ENCODE measurements around the gene SURF6. TPM values are rescaled to one million over a fixed set of nuclear protein-coding genes. Genes with fewer than 3 reads are reported as not detected.

The SURF6 gene
- total RNA-seq, 2 experiments from 2014 or later = 15.1 to 15.9 TPM

DNA sequence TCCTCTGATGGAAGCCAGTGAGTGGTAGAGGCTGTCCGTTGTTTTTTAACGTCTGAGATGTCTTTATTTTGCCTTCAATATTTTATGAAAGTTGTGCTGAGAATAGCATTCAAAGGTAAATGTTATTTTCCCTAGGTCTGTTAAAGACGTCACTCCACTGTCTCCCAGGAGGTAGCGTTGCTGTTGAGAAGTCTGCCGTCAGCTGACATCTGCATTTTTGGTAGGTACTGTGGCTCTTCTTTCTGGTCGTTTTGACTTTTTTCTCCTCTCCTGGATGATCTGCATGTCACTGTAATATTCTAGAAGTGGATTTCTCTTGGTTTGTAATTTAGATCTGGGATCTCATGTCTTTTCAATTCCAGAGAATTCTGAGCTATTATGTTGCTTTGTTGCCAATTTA, 26.4 kb downstream of the SURF6 start:
- no peak overlapping the region for H3K4me3 ChIP-seq (ENCODE audit: low read length)
- no peaks in the 10 kb centered on the region for H3K9me3 ChIP-seq (ENCODE audit: control insufficient read depth in 1 of 2, insufficient read depth in 1 of 2, low read length in 2 of 2)
- TF ChIP-seq, protein P1, sequence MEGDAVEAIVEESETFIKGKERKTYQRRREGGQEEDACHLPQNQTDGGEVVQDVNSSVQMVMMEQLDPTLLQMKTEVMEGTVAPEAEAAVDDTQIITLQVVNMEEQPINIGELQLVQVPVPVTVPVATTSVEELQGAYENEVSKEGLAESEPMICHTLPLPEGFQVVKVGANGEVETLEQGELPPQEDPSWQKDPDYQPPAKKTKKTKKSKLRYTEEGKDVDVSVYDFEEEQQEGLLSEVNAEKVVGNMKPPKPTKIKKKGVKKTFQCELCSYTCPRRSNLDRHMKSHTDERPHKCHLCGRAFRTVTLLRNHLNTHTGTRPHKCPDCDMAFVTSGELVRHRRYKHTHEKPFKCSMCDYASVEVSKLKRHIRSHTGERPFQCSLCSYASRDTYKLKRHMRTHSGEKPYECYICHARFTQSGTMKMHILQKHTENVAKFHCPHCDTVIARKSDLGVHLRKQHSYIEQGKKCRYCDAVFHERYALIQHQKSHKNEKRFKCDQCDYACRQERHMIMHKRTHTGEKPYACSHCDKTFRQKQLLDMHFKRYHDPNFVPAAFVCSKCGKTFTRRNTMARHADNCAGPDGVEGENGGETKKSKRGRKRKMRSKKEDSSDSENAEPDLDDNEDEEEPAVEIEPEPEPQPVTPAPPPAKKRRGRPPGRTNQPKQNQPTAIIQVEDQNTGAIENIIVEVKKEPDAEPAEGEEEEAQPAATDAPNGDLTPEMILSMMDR (IDR thresholded peaks at IDR 0.05) = no peak
- H3K9me3 Mint-ChIP-seq = no peaks in the 10 kb centered on the region
- DNase-seq (no peak), ATAC-seq (ENCODE audit: poor library complexity) (no peak)
- no peaks in the 10 kb centered on the region for H3K27me3 ChIP-seq (ENCODE audit: control insufficient read depth in 1 of 2, insufficient read depth in 2 of 2, low read length in 2 of 2)
- ChIA-PET POLR2A (no interaction called here), CTCF (no interaction called here)
- no peak overlapping the region for H3K27ac Mint-ChIP-seq
- H3K4me1 Mint-ChIP-seq (ENCODE audit: low read depth) = no peaks in the 10 kb centered on the region
- no peaks in the 10 kb centered on the region for H3K27me3 Mint-ChIP-seq
- no peak overlapping the region for H3K4me3 Mint-ChIP-seq
- no peaks in the 10 kb centered on the region for H3K4me1 ChIP-seq (ENCODE audit: insufficient read depth, low read length)
- no peak overlapping the region for H3K27ac ChIP-seq (ENCODE audit: low read depth in 1 of 2, low read length in 2 of 2)
- H3K36me3 ChIP-seq (ENCODE audit: insufficient read depth, low read length) = no peaks in the 10 kb centered on the region
- intact Hi-C loops (cut with DNase I, micrococcal nuclease) = no loop called here
- H3K36me3 Mint-ChIP-seq (ENCODE audit: low read depth) = no peaks in the 10 kb centered on the region

DNA sequence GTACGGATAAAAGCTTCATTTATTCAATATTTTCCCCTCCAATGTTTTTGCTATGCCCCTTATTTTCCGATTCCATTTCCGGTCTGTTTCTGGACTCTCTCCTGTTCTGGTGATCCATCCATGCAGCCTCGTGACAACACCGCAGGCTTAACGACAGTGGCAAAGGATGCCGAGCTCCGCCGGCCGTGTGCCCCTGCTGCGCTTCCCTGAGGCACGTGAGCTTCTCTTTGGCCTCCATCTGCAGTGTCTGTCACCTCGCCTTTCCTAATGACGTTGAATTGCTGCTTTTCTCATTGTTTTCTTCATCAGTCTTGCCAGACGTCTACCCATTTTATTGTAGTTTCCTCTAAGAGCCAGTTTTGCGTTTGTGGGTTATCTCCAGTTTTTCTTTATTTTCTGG, 28.7 kb downstream of the SURF6 start:
- Histone ChIP-seq H3K36me3 (ENCODE audit: insufficient read depth, low read length) (no peaks in the 10 kb centered on the region), H3K4me3 (ENCODE audit: low read length) (no peak overlapping the region), H3K4me1 (ENCODE audit: insufficient read depth, low read length) (no peaks in the 10 kb centered on the region), H3K9me3 (ENCODE audit: control insufficient read depth in 1 of 2, insufficient read depth in 1 of 2, low read length in 2 of 2) (no peaks in the 10 kb centered on the region), H3K27me3 (ENCODE audit: control insufficient read depth in 1 of 2, insufficient read depth in 2 of 2, low read length in 2 of 2) (no peaks in the 10 kb centered on the region), H3K27ac (ENCODE audit: low read depth in 1 of 2, low read length in 2 of 2) (no peak overlapping the region)
- Mint-ChIP-seq H3K27me3 (no peaks in the 10 kb centered on the region), H3K4me3 (no peak overlapping the region), H3K27ac (no peak overlapping the region), H3K36me3 (ENCODE audit: low read depth) (no peaks in the 10 kb centered on the region), H3K4me1 (ENCODE audit: low read depth) (no peaks in the 10 kb centered on the region), H3K9me3 (no peaks in the 10 kb centered on the region)
- CTCF ChIA-PET = no interaction called here
- TF ChIP-seq, protein P1 (IDR thresholded peaks at IDR 0.05) = no peak
- no peak for ATAC-seq (ENCODE audit: poor library complexity)
- intact Hi-C loops (cut with DNase I, micrococcal nuclease) = no loop called here
- POLR2A ChIA-PET = no interaction called here
- DNase-seq = no peak

DNA sequence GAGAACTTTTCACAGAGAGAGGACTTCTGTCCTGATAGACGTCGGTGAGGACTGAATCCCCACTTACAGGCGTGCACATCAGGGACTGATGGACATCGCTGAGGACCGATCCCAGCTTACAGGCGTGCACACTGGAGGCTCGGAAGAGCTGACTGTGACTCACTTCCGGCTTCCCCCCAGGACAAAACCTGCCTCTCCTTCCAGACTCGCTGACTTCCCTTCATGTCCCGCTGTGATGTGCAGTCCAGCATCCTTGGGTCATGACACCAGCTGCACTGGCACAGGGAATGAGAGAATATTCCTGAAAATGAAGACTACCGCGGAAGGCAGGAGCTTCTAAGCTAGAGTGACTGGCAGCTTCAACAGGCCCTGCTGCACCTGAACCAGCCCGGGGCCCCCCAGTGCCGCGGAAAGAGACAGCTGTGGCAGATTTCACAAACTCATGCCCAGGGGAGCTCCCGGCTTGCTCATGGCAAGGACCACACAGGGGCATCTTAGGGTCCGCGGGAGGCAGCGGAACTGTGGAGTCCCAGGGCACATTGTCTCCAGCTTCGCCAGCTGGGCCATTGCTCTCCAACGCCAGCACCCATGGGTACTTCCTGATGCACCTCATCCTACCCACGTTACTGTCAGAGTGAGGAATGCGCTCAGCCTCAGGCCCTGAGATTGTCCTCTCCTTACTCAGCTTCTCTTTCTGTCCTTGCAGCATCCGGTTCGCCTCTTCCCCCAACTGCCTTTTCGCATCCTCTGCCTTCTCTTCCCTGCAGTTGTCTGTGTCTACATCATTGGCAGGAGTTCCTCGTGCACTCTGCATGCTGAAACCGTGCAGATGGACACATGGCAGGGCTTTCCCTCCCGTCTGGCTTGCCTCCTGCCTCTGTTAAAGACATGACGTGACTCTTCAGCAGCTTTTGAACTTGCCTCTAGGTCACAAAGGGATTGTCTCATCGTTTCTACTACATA, 29.5 kb downstream of the SURF6 start:
- H3K9me3 Mint-ChIP-seq = no peaks in the 10 kb centered on the region
- no peak overlapping the region for H3K27ac Mint-ChIP-seq
- H3K9me3 ChIP-seq (ENCODE audit: control insufficient read depth in 1 of 2, insufficient read depth in 1 of 2, low read length in 2 of 2) = no peaks in the 10 kb centered on the region
- H3K4me1 Mint-ChIP-seq (ENCODE audit: low read depth) = no peaks in the 10 kb centered on the region
- TF ChIP-seq, protein P1 (IDR thresholded peaks at IDR 0.05) = no peak
- no peak overlapping the region for H3K4me3 Mint-ChIP-seq
- ATAC-seq (ENCODE audit: poor library complexity) (no peak), DNase-seq (no peak)
- H3K27me3 Mint-ChIP-seq = no peaks in the 10 kb centered on the region
- ChIA-PET CTCF (no interaction called here), POLR2A (no interaction called here)
- H3K4me1 ChIP-seq (ENCODE audit: insufficient read depth, low read length) = no peaks in the 10 kb centered on the region
- no peaks in the 10 kb centered on the region for H3K27me3 ChIP-seq (ENCODE audit: control insufficient read depth in 1 of 2, insufficient read depth in 2 of 2, low read length in 2 of 2)
- intact Hi-C loops (cut with DNase I, micrococcal nuclease) = no loop called here
- H3K36me3 ChIP-seq (ENCODE audit: insufficient read depth, low read length) = no peaks in the 10 kb centered on the region
- no peak overlapping the region for H3K27ac ChIP-seq (ENCODE audit: low read depth in 1 of 2, low read length in 2 of 2)
- H3K36me3 Mint-ChIP-seq (ENCODE audit: low read depth) = no peaks in the 10 kb centered on the region
- H3K4me3 ChIP-seq (ENCODE audit: low read length) = no peak overlapping the region
